SK-N-SH treated with all-trans-retinoic acid at 6 μM for 48 hours (cell line): Measurements from ENCODE around the gene PAPPA2.

Source experiments
- ATAC-seq: fragments of 200-7000 bp; cut with Tn5 transposase; 3 replicates; pipeline ENCODE4 v1.9.1; 2020; ENCODE audit warnings: mild to moderate bottlenecking, moderate library complexity
- BACH2 ChIP-seq: fragments of 250-450 bp; sonication (Bioruptor Pico); IDR thresholded peaks from 2 replicates; pipeline ENCODE4 v1.9.0; 2021; ENCODE audit warnings: mild to moderate bottlenecking, borderline replicate concordance
- GLIS3 ChIP-seq: fragments of 250-450 bp; sonication (Bioruptor Pico); IDR thresholded peaks from 2 replicates; pipeline ENCODE4 v1.5.0; 2020; ENCODE audit warnings: mild to moderate bottlenecking, moderate library complexity
- ISL1 ChIP-seq: fragments of 250-450 bp; sonication (Bioruptor Pico); IDR thresholded peaks from 2 replicates; pipeline ENCODE4 v2.1.2; 2022; ENCODE audit warnings: mild to moderate bottlenecking, moderate library complexity
- PPARA ChIP-seq: fragments of 250-450 bp; sonication (Bioruptor Pico); IDR thresholded peaks from 2 replicates; pipeline ENCODE4 v1.5.0; 2020; ENCODE audit warnings: mild to moderate bottlenecking, borderline replicate concordance
- RARB ChIP-seq: fragments of 250-450 bp; sonication (Bioruptor Pico); IDR thresholded peaks from 2 replicates; pipeline ENCODE4 v1.8.0; 2021; ENCODE audit warnings: mild to moderate bottlenecking, moderate library complexity
- SNAI2 ChIP-seq: fragments of 250-450 bp; sonication (Bioruptor Pico); IDR thresholded peaks from 2 replicates; pipeline ENCODE4 v1.5.0; 2020; ENCODE audit warnings: mild to moderate bottlenecking, moderate library complexity
- TCF4 ChIP-seq: fragments of 250-450 bp; sonication (Bioruptor Pico); IDR thresholded peaks from 2 replicates; pipeline ENCODE4 v1.8.0; 2021; ENCODE audit warnings: mild to moderate bottlenecking, moderate library complexity, borderline replicate concordance
- TOX ChIP-seq: fragments of 250-450 bp; sonication (Bioruptor Pico); IDR thresholded peaks from 2 replicates; pipeline ENCODE4 v1.8.0; 2021; ENCODE audit warnings: mild to moderate bottlenecking, moderate library complexity, borderline replicate concordance
- ZC3H10 ChIP-seq: fragments of 250-450 bp; sonication (Bioruptor Pico); IDR thresholded peaks from 2 replicates; pipeline ENCODE4 v1.5.1; 2021; ENCODE audit warnings: mild to moderate bottlenecking, moderate library complexity
- ZFP3 ChIP-seq: fragments of 250-450 bp; sonication (Bioruptor Pico); IDR thresholded peaks from 2 replicates; pipeline ENCODE4 v1.5.0; 2020; ENCODE audit warnings: mild to moderate bottlenecking, moderate library complexity
- ZNF565 ChIP-seq: fragments of 450-650 bp; formaldehyde crosslinking; conservative IDR thresholded peaks from 2 replicates; pipeline ENCODE4 v1.5.0; 2020; ENCODE audit warnings: low read depth, mild to moderate bottlenecking, moderate library complexity
- ZNF70 ChIP-seq: fragments of 450-650 bp; formaldehyde crosslinking; IDR thresholded peaks from 2 replicates; pipeline ENCODE4 v1.5.0; 2020; ENCODE audit warnings: mild to moderate bottlenecking, moderate library complexity
- ZNF8 ChIP-seq: fragments of 450-650 bp; formaldehyde crosslinking; IDR thresholded peaks from 2 replicates; pipeline ENCODE4 v1.5.0; 2020; ENCODE audit warnings: mild to moderate bottlenecking, moderate library complexity
- TF ChIP-seq, protein P1 (sequence below): fragments of 250-450 bp; sonication (Bioruptor Pico); IDR thresholded peaks from 2 replicates; pipeline ENCODE4 v1.5.1; 2021; ENCODE audit warnings: mild to moderate bottlenecking, moderate library complexity
- TF ChIP-seq, protein P2 (sequence below): fragments of 250-450 bp; sonication (Bioruptor Pico); IDR thresholded peaks from 2 replicates; pipeline ENCODE4 v1.5.1; 2020; ENCODE audit warnings: low read depth, mild to moderate bottlenecking, moderate library complexity
- TF ChIP-seq, protein P3 (sequence below): fragments of 250-450 bp; sonication (Bioruptor Pico); IDR thresholded peaks from 2 replicates; pipeline ENCODE4 v1.8.0; 2021; ENCODE audit warnings: low read depth, mild to moderate bottlenecking, moderate library complexity, borderline replicate concordance
- TF ChIP-seq, protein P4 (sequence below): fragments of 250-450 bp; sonication (Bioruptor Pico); IDR thresholded peaks from 2 replicates; pipeline ENCODE4 v1.5.0; 2020; ENCODE audit warnings: mild to moderate bottlenecking, moderate library complexity

Gene PAPPA2

DNA sequence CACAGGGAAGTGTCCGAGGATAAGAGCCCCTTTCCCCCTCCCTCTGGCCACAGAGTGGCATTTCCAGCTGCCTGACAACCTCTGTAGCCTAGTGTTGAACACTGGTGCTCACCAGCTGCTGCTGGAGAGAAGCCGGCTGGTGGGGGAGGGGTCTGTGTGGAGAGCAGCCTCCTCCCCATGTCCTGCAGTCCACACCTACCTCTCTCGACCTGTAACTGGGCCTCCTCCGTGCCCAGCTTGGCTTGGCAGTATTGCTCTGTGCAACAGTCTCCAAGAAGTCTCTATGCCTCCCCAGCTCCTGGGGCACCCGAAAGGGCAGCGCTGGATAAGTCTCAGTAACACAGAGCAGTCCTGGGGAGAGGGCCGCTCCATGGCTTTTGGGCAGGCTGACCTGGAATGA, 17.0 kb downstream of the PAPPA2 start:
- ATAC-seq = no peak

DNA sequence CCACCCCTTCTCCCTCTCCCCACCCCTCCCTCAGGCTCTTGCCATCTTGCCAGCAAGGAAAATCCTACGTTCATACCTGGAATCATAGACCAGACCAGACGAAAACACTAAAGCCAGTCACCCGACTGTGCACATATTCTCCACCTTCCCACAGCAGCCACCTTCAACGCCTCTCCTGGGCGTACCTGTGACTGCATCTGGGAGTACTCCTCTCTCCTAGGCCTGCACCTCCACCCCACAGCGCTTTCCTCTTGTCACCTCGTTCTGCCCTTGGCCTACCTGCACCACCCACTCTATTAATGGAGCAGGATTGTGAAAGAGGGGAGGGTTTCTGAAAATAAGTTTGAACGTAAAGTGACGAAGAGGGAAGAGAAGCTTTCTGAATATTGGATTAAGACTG, 17.8 kb downstream of the PAPPA2 start:
- no peak for ATAC-seq
- TF ChIP-seq ZNF8 (no peak), ZFP3 (CRISPR knock-in tag) (no peak), TOX (CRISPR knock-in tag) (no peak)
- TF ChIP-seq, protein P1, sequence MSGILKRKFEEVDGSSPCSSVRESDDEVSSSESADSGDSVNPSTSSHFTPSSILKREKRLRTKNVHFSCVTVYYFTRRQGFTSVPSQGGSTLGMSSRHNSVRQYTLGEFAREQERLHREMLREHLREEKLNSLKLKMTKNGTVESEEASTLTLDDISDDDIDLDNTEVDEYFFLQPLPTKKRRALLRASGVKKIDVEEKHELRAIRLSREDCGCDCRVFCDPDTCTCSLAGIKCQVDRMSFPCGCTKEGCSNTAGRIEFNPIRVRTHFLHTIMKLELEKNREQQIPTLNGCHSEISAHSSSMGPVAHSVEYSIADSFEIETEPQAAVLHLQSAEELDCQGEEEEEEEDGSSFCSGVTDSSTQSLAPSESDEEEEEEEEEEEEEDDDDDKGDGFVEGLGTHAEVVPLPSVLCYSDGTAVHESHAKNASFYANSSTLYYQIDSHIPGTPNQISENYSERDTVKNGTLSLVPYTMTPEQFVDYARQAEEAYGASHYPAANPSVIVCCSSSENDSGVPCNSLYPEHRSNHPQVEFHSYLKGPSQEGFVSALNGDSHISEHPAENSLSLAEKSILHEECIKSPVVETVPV (CRISPR knock-in tag) = no peak

More for the DNA sequence above, 17.0 kb downstream of the PAPPA2 start:
- TF ChIP-seq ZFP3 (CRISPR knock-in tag) (no peak), GLIS3 (CRISPR knock-in tag) (no peak), ZNF565 (CRISPR knock-in tag) (no peak), TCF4 (CRISPR knock-in tag) (no peak), ZNF8 (no peak), PPARA (CRISPR knock-in tag) (no peak), ISL1 (CRISPR knock-in tag) (no peak), ZNF70 (CRISPR knock-in tag) (no peak), RARB (CRISPR knock-in tag) (no peak), BACH2 (no peak)
- TF ChIP-seq, protein P1 (CRISPR knock-in tag) = no peak
- TF ChIP-seq, protein P2, sequence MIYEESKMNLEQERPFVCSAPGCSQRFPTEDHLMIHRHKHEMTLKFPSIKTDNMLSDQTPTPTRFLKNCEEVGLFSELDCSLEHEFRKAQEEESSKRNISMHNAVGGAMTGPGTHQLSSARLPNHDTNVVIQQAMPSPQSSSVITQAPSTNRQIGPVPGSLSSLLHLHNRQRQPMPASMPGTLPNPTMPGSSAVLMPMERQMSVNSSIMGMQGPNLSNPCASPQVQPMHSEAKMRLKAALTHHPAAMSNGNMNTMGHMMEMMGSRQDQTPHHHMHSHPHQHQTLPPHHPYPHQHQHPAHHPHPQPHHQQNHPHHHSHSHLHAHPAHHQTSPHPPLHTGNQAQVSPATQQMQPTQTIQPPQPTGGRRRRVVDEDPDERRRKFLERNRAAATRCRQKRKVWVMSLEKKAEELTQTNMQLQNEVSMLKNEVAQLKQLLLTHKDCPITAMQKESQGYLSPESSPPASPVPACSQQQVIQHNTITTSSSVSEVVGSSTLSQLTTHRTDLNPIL = no peak
- TF ChIP-seq, protein P3, sequence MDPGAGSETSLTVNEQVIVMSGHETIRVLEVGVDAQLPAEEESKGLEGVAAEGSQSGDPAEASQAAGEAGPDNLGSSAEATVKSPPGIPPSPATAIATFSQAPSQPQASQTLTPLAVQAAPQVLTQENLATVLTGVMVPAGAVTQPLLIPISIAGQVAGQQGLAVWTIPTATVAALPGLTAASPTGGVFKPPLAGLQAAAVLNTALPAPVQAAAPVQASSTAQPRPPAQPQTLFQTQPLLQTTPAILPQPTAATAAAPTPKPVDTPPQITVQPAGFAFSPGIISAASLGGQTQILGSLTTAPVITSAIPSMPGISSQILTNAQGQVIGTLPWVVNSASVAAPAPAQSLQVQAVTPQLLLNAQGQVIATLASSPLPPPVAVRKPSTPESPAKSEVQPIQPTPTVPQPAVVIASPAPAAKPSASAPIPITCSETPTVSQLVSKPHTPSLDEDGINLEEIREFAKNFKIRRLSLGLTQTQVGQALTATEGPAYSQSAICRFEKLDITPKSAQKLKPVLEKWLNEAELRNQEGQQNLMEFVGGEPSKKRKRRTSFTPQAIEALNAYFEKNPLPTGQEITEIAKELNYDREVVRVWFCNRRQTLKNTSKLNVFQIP (CRISPR knock-in tag) = no peak

DNA sequence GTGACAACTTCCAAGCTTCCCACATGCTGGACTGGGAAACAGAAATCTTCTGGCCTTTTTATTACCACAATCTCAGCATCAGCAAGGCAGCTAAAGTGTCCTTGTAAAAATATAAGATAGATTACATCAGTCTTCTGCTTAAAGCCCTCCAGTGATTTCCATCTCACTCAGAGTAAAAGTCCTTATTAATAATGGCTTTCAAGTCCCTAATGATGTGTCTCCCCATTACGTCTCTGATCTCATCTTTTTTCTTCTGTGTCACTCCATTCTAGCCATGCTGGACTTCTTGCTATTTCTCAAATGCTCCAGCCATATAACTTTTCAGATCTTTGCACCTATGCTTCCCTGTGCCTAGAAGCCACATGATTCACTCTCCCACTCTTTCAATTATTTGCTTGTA, 22.1 kb downstream of the PAPPA2 start:
- no peak for ATAC-seq
- TF ChIP-seq ZNF565 (CRISPR knock-in tag) = no peak
- TF ChIP-seq SNAI2 (CRISPR knock-in tag) = no peak
- TF ChIP-seq RARB (CRISPR knock-in tag) = no peak
- TF ChIP-seq, protein P2 = no peak
- TF ChIP-seq, protein P4, sequence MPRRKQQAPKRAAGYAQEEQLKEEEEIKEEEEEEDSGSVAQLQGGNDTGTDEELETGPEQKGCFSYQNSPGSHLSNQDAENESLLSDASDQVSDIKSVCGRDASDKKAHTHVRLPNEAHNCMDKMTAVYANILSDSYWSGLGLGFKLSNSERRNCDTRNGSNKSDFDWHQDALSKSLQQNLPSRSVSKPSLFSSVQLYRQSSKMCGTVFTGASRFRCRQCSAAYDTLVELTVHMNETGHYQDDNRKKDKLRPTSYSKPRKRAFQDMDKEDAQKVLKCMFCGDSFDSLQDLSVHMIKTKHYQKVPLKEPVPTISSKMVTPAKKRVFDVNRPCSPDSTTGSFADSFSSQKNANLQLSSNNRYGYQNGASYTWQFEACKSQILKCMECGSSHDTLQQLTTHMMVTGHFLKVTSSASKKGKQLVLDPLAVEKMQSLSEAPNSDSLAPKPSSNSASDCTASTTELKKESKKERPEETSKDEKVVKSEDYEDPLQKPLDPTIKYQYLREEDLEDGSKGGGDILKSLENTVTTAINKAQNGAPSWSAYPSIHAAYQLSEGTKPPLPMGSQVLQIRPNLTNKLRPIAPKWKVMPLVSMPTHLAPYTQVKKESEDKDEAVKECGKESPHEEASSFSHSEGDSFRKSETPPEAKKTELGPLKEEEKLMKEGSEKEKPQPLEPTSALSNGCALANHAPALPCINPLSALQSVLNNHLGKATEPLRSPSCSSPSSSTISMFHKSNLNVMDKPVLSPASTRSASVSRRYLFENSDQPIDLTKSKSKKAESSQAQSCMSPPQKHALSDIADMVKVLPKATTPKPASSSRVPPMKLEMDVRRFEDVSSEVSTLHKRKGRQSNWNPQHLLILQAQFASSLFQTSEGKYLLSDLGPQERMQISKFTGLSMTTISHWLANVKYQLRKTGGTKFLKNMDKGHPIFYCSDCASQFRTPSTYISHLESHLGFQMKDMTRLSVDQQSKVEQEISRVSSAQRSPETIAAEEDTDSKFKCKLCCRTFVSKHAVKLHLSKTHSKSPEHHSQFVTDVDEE (CRISPR knock-in tag) = no peak
- no peak for TF ChIP-seq ZC3H10
- TF ChIP-seq TOX (CRISPR knock-in tag) = no peak
- TF ChIP-seq, all 23 proteins: peak for 0

DNA sequence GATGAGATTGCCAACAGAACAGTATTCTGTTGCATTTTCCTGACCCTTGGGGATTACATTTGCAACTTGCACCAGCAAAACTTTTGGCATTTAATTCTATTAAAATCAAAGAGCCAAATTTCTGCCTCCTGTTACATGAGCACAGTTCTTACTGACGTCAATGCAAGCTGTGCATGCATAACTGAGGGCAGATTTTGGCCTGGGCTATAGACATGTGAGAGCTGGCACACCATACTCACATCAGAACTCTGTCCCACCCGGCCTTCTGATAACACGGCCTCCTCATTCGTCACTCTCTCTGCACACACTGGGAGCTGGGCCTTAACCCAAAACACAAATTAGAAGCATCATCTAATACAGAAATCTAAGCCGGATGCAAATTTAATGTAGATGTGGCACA, 31.5 kb downstream of the PAPPA2 start:
- ATAC-seq = no peak
- TF ChIP-seq GLIS3 (CRISPR knock-in tag) (no peak), BACH2 (no peak), TCF4 (CRISPR knock-in tag) (no peak), TOX (CRISPR knock-in tag) (no peak), RARB (CRISPR knock-in tag) (no peak)
